Head of caudate nucleus (tissue), 42 donors: ENCODE data around the gene IL1R1.
"Not testable (repeated sequence)": the region's sequence is repeated elsewhere in the genome, so short reads cannot be mapped to it uniquely, and the experiment has no call there.

Experiments used
- DNase-seq, 42 donors: peaks; one replicate each; pipeline versions ENCODE4 v3.0.0 to v3.0.0-alpha.2; 2020 to 2021; ENCODE audit warnings: mixed read lengths in 7 of 42
- intact Hi-C: fragments of 100-400 bp; cut with DNase I; formaldehyde crosslinking; loops from one replicate; pipeline ENCODE4 v1.15.0; 2022

Gene IL1R1

DNA sequence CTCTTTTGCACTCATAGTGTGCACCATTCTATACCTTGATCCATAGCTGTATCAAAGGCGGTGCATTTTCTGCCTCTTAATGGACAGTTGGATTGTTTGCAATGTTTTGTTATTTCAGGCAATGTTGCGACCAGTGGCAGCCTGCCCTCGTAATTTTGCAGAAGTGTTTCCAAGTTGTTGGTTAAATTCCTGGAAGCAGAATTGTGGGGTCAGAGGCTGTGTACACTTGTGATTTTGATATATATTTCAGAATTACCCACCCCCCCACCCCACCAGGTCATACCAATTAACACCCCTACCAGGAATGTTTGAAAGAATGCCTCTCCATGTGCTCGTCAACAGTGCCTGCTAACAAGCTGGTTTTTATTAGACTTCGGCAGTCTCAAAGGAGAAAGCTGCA is 32.4 kb upstream of the IL1R1 start:
- DNase-seq, result no peak
- intact Hi-C loops, result no loop called here

- DNase-seq, result no peak
- intact Hi-C loops, result no loop called here
Measured at GRCh38 chr2:102110596-102111334, 31.8 kb upstream of the IL1R1 start.

GRCh38 chr2:102111823-102112222 is 30.7 kb upstream of the IL1R1 start:
- DNase-seq, result no peak

DNA sequence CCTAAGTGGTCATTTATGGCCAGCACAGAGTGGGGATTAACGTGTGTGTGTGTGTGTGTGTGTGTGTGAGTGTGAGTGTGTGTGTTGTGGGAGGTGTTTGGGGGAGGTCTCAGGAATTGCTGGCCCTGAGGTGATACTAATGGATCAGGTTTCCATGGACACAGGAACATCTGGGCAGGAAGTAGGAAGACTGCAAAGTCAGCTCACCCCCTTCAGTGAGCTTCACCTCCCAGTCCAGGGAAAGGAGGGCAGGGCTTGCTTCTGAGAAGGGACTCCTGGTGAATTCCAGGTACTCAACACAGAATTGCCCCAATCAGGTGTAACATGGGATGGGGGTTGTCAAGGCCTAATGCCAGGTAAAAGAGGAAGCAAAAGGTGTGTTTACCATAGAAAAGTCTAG is 30.3 kb upstream of the IL1R1 start:
- intact Hi-C loops, result no loop called here
- DNase-seq, result no peak

More at GRCh38 chr2:102111823-102112222, 30.7 kb upstream of the IL1R1 start:
- intact Hi-C loops, result no loop called here

DNA sequence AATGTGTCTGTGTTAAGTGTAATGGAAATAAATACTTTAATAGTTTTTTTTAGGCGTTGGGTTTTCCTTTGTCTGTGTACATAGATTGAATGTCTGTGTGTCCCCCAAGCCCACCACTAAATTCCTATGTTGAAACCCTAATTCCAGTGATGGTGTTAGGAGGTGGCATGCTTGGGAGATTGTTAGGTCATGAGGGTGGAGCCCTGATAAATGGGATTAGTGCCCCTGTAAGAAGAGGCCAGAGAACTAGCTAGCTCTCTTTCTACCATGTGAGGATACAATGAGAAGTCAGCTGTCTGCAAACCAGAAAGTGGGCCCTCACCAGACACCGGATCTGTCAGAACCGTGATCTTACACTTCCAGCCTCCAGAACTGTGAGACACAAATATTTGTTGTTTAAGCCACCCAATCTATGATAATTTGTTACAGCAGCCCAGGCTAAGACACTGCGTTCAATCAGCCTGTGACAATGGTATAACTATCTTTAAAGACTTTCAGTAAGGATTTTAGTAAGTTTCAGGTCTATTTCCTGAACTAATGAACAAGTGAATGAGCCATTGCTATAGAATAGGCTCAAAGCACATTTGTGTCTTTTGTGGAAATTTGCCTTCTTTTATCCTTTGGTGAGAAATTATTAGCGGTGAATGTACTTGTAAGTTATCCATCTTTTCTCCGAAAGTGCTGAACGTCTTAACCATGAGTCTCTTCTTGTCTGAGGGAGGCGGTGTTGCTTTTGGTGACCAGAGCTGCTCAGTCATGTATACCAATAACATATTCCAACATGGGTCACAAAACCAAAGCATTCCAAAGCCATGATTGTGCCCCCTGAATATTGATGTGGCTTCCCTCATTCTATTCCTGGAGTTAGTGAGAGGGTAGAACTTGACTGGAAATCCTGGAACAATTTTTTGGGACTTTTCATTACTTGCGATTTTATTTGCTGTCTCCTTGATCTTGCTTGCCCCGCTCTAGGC is 29.6 kb upstream of the IL1R1 start:
- DNase-seq, result no peak
- intact Hi-C loops, result no loop called here

DNA sequence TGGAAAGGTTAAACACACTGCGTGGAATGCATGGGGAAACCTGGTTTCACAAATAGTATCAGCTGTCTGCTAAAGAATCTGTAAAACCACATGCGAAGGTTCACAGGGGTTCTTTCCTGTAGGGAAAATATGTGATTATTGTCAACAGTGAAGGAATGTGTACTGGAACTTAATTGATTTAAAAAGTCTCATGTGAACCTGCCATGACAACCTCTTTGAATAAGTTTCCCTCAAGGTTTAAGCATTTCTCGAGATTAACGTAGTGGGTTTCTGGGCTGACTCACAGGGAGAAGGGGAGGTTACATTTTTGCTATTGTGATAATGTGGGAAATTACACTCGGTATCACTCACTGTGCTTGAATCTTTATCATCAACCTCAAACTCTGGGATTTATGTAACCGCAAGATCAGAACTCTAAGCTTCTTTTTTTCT is 28.2 kb upstream of the IL1R1 start:
- intact Hi-C loops, result no loop called here
- no peak for DNase-seq

DNA sequence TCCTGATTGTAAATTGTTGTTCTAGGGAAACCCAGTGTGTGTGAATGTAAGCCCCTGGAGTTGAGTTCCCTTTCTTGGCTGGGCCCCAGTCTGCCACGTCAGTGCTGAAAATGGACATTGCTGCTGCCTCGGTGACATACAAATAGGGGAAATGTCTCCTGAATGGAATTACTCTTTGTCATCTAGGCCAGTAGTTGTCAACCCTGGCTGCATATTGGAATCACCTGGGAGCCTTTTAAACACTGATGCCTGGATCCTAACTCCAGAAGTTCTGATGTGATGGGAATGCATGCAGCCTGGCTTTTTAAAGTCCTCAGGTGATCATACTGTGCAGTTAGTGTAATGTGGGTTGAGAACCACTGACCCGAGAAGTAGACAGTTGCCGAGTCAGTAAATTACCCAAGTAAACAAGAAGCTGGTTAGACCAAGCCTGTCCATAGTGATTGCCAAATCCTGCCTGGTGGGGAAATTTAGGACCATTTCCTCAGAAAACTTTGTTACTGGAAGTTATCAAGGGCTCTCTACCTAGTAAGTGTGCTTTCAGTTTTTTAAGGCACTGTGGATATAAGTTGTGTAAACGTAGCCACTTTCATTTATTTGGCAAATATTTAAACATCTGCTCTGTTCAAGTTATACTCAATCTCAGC is 27.6 kb upstream of the IL1R1 start:
- intact Hi-C loops, result no loop called here

GRCh38 chr2:102116630-102117471 is 25.7 kb upstream of the IL1R1 start:
- no peak for DNase-seq
- intact Hi-C loops, result no loop called here

More for the DNA sequence above, 27.6 kb upstream of the IL1R1 start:
- DNase-seq, result peak in 1 of 42 donors; percentile 44

DNA sequence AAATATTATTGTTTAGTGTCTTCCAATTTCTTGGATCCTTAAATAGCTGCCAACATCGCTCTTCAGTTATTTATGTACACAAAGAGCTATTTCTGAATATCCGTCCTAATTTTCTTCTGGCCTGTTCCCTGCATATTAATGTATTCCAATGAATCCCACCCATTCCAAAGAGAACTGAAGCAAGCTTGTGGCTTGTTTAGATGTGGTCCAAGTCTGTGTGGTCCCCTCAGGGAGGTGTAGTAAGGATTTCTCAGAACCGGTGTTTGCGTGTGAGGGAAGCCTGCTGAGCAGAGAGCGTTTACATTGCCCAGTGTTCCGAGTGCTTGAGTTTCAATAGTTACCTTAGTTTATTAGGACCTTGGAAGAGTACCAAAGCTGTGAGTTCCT is 25.1 kb upstream of the IL1R1 start:
- DNase-seq, result no peak
- intact Hi-C loops, result no loop called here

DNA sequence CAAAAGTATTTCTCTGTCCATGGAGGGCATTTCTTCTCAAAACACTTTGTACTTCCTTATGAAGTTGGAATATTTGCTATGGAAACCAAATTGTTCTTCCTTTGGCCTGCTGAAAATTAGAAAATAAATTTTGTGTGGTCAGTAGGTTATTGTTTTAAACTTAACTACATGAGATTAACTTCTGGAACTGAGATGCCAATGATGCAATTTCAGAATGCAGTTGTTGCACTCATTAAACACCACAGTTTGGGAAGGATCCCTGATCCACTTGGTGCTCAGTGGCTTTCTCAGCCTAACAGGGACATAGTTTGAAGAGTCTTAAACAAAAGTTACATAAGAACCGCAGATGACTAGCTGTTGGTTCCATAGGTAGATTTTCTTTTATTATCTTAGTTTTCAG is 23.3 kb upstream of the IL1R1 start:
- intact Hi-C loops, result no loop called here
- no peak for DNase-seq

DNA sequence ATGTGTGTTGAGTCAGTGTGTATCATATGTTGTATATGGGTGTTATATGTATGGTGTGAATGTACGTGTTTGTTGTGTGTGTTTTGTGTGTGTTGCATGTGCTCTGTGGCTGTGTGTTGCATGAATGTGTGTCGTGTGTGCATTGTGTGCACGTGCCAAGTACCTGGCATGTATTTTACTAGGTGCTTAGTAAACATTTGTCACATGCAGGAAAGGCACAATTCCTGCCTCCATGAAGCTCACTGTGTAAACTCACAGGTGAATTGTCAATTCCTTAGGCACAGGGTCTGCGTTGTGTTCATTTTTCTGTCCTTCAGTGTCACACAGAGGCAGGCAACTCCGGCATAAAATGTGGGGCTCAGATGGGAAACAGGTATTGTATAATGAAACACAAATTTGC is 22.3 kb upstream of the IL1R1 start:
- no peak for DNase-seq
- intact Hi-C loops, result no loop called here

DNA sequence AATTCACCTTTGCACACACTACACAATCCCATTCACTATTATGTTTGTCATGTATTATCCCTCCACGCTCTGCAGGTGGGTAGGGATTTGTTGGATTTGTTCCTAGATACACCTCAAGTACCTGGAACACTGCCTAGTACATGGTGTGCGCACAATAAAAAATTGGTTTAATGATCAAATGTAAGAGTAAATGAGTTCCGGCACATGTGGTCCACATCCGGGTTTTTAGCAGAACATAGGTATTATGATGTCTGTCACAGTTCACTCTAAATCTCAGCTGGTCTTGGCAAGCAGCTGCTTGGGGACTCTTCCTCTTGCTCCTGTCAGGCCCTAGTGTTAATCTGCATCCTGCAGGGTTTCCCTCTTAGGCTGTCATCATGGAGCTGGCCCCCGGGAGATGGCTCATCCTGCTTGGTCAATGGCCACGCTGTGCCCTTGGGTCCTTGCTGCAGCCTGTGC is 21.8 kb upstream of the IL1R1 start:
- DNase-seq, result no peak
- intact Hi-C loops, result no loop called here

DNA sequence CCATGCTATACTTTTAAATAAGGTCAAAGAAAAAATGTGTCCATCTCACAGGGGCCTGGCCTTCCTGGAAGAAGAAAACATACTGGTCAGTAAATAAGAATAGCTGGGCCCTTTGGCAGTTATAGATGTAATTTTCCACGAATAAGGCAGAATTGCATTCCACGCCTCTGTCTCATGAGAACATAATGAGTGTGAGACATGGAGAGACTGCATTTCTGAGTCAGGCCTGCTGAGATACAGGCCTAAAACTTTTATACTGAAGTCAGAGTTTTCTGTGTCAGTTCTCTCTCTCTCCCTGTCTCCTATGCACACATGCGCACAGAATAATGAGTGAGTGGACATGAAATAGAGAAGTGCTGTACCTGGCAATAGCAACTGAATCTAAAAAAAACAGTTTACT is 20.4 kb upstream of the IL1R1 start:
- intact Hi-C loops, result no loop called here
- no peak for DNase-seq

DNA sequence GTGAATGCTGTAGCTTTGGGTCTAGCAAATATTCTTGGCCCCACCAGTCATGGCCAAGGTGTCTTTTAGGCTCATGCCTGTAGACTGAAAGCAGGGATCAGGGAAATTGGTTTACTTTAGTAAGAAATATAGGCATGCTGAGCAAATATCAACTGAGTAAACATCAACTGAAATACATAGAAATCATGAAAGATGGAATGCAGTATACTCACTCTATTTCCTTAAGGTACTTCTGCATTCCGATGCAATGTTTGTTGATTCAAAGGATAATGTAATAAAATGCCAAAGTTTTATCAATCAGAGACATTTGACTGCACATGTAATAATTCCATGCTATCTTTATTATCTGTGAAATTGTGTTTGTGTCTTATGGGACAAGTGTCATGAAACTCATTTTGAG is 19.6 kb upstream of the IL1R1 start:
- no peak for DNase-seq
- intact Hi-C loops, result no loop called here

- DNase-seq, intact Hi-C loops: not testable (repeated sequence)
Measured at GRCh38 chr2:102124421-102124820, 18.1 kb upstream of the IL1R1 start.

DNA sequence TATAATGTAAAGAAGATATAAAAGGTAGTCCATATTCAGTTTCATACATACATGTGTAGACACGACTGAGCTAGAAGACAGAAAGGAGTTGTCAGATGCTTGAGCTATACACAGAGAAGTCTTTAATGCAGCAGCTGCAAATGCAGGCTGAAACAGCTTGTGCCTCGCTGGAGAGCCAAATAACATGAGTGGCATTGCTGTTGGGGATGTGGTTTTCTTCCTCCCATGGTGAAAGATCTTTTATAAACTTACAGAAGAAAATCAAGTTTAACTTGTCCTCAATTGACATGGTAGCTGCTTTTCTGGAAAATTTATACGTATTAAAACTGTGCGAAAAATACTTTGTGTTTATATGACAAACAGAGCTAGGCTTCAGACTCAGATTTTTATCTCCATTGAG is 16.4 kb upstream of the IL1R1 start:
- no peak for DNase-seq
- intact Hi-C loops, result no loop called here

DNA sequence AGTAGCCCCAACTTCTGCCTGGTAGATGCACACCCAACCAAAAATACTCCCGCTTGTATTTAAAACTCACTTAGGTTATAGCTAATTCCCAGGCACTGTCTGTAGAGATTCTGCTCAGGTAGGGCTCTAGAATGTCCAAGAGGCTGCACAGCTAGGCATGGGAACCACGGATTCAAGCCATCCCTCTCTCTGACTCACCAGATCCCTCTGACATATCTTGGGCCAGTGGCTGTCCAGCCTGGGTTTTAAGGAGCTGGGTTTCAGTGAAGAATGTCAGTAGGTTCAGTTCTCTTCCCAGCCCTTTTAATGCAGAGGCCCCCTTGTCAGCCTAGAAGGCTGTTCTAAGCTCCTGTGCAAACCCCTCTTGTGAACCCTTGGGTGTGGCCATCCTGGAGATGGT is 15.9 kb upstream of the IL1R1 start:
- no peak for DNase-seq
- intact Hi-C loops, result no loop called here

- intact Hi-C loops, result no loop called here
- DNase-seq, result no peak
Measured at GRCh38 chr2:102129082-102129481, 13.5 kb upstream of the IL1R1 start.
